HCT116 (cell line): ENCODE measurements around the gene ACSL4. TPM values are rescaled to one million over a fixed set of nuclear protein-coding genes. Genes with fewer than 3 reads are reported as not detected.

Experiments
- ATAC-seq: fragments of 200-7000 bp; cut with Tn5 transposase; 2 replicates; pipeline ENCODE4 v1.9.1; 2020; ENCODE audit warnings: mild to moderate bottlenecking, moderate library complexity
- BruUV-seq: library from RNA; stranded (reverse); fragments of 400-500 nt; replicated peaks from 2 replicates; lab custom pipeline; 2021; lab: Mats Ljungman, UMichigan
- CTCF ChIA-PET: fragments of 300-600 bp; sonication (Branson Sonifier 250); formaldehyde crosslinking; loops from one replicate; lab custom pipeline; 2021; ENCODE audit warnings: antibody characterized with exemption; lab: Charles Lee
- POLR2A ChIA-PET: fragments of 300-600, 350-600 bp; sonication (Branson Sonifier 250); formaldehyde crosslinking; loops from one replicate; lab custom pipeline; 2021; ENCODE audit warnings: antibody characterized with exemption; lab: Charles Lee
- RAD21 ChIA-PET, 2 experiments: fragments of 300-600 bp; sonication (Branson Sonifier 250); formaldehyde crosslinking; loops; one replicate each; lab custom pipeline; 2023; ENCODE audit warnings: low total read pairs in 2 of 2; ENCODE audit not compliant: uncharacterized antibody in 2 of 2, unreplicated experiment in 2 of 2, low non-redundant PET in 1 of 2; lab: Charles Lee
- DNase-seq: peaks from one replicate; pipeline ENCODE4 v3.0.0-alpha.2; 2010; ENCODE audit warnings: low read depth, low spot score
- H2AFZ ChIP-seq: fragments of 200-600 bp; shearing (Covaris generic), sonication (generic); 2 replicates; pipeline ENCODE4 v1.6.1; 2017; ENCODE audit warnings: low read depth, mixed run types, mixed read lengths, antibody characterized with exemption, low read length; ENCODE audit not compliant: poor library complexity, severe bottlenecking
- H3K27ac ChIP-seq: 2 replicates; pipeline ENCODE4 v1.5.1; 2012; ENCODE audit warnings: low read depth, low read length
- H3K27me3 ChIP-seq: fragments of 200-600 bp; sonication (generic); 2 replicates; pipeline ENCODE4 v1.6.1; 2016; ENCODE audit warnings: mixed run types, low read length, mixed read lengths; ENCODE audit not compliant: insufficient read depth
- H3K36me3 ChIP-seq, 2 experiments: fragments of 200-500 bp in 1 of 2; fragments of 200-600 bp in 1 of 2; sonication (Bioruptor generic) in 1 of 2; sonication (generic) in 1 of 2; 2 replicates each; pipeline versions ENCODE4 v1.5.1 to v1.6.1; 2014 to 2016; ENCODE audit warnings: low read length in 2 of 2, inconsistent platforms in 1 of 2, mixed read lengths in 1 of 2, mixed run types in 1 of 2; ENCODE audit not compliant: insufficient read depth in 2 of 2, control insufficient read depth in 1 of 2
- H3K4me1 ChIP-seq, 2 experiments: fragments of 200-600 bp in 1 of 2; sonication (generic) in 1 of 2; 2 replicates each; pipeline versions ENCODE4 v1.5.1 to v1.6.1; 2012 to 2017; ENCODE audit warnings: low read length in 2 of 2, inconsistent platforms in 1 of 2, mild to moderate bottlenecking in 1 of 2, mixed read lengths in 1 of 2, mixed run types in 1 of 2, moderate library complexity in 1 of 2; ENCODE audit not compliant: insufficient read depth in 2 of 2, control insufficient read depth in 1 of 2
- H3K4me2 ChIP-seq: fragments of 200-600 bp; sonication (generic); 2 replicates; pipeline ENCODE4 v1.6.1; 2017; ENCODE audit warnings: mixed run types, low read length, mixed read lengths
- H3K4me3 ChIP-seq, 2 experiments: fragments of 200-600 bp in 1 of 2; sonication (generic) in 1 of 2; replicated peaks in 1 of 2; 2 replicates each; pipeline ENCODE4 v1.5.1; 2011 to 2016; ENCODE audit warnings: low read length in 2 of 2, control low read depth in 1 of 2, low read depth in 1 of 2, mild to moderate bottlenecking in 1 of 2, mixed read lengths in 1 of 2, mixed run types in 1 of 2
- H3K79me2 ChIP-seq: fragments of 200-600 bp; sonication (generic); 2 replicates; pipeline ENCODE4 v1.6.1; 2017; ENCODE audit warnings: mild to moderate bottlenecking, mixed run types, low read length, moderate library complexity, mixed read lengths; ENCODE audit not compliant: insufficient read depth
- H3K9ac ChIP-seq: fragments of 200-600 bp; sonication (generic); 2 replicates; pipeline ENCODE4 v1.6.1; 2016; ENCODE audit warnings: low read length, mixed read lengths
- H3K9me2 ChIP-seq: fragments of 200-600 bp; sonication (generic), shearing (Covaris generic); 2 replicates; pipeline ENCODE4 v1.6.1; 2017; ENCODE audit warnings: mixed run types, mild to moderate bottlenecking, moderate library complexity; ENCODE audit not compliant: insufficient read depth
- H3K9me3 ChIP-seq, 2 experiments: fragments of 200-500 bp in 1 of 2; fragments of 200-600 bp in 1 of 2; sonication (Bioruptor generic) in 1 of 2; sonication (generic) in 1 of 2; 2 replicates each; pipeline ENCODE4 v1.6.1; 2014 to 2017; ENCODE audit warnings: low read length in 2 of 2, mixed read lengths in 2 of 2, inconsistent platforms in 1 of 2, low read depth in 1 of 2, mild to moderate bottlenecking in 1 of 2, mixed run types in 1 of 2, moderate library complexity in 1 of 2; ENCODE audit not compliant: control insufficient read depth in 1 of 2, insufficient read depth in 1 of 2
- H4K20me1 ChIP-seq: fragments of 200-600 bp; sonication (generic), shearing (Covaris generic); 2 replicates; pipeline ENCODE4 v1.6.1; 2017; ENCODE audit warnings: mixed run types, mild to moderate bottlenecking, moderate library complexity; ENCODE audit not compliant: insufficient read depth
- CBX3 ChIP-seq: IDR thresholded peaks from 2 replicates; pipeline ENCODE4 v1.6.1; 2012; ENCODE audit warnings: low read depth
- CEBPB ChIP-seq: IDR thresholded peaks from 2 replicates; pipeline ENCODE4 v1.6.1; 2012; ENCODE audit warnings: low read depth
- CTCF ChIP-seq, 3 experiments: fragments of 200-600 bp in 1 of 3; sonication (generic) in 1 of 3; IDR thresholded peaks in 2 of 3; conservative IDR thresholded peaks in 1 of 3; 2 replicates each; pipeline ENCODE4 v1.5.1; 2012 to 2017; ENCODE audit warnings: low read depth in 2 of 3, low read length in 2 of 3, antibody characterized with exemption in 1 of 3, borderline replicate concordance in 1 of 3, control low read depth in 1 of 3, mild to moderate bottlenecking in 1 of 3, mixed read lengths in 1 of 3, mixed run types in 1 of 3, moderate library complexity in 1 of 3; ENCODE audit not compliant: insufficient read depth in 1 of 3
- EGR1 ChIP-seq: IDR thresholded peaks from 2 replicates; pipeline ENCODE4 v1.6.1; 2012; ENCODE audit warnings: low read depth
- ELF1 ChIP-seq: IDR thresholded peaks from 2 replicates; pipeline ENCODE4 v1.6.1; 2012; ENCODE audit warnings: low read depth, borderline replicate concordance
- EZH2 ChIP-seq: fragments of 200-600 bp; sonication (generic); IDR thresholded peaks from 2 replicates; pipeline ENCODE4 v1.6.1; 2017; ENCODE audit warnings: antibody characterized with exemption, mixed run types
- FOSL1 ChIP-seq: IDR thresholded peaks from 2 replicates; pipeline ENCODE4 v1.6.1; 2012; ENCODE audit warnings: low read depth
- JUND ChIP-seq: IDR thresholded peaks from 2 replicates; pipeline ENCODE4 v1.6.1; 2012
- POLR2A ChIP-seq: IDR thresholded peaks from 2 replicates; pipeline ENCODE4 v1.7.0; 2011; ENCODE audit warnings: borderline replicate concordance; ENCODE audit not compliant: insufficient read depth, insufficient read length; ENCODE audit errors: extremely low read depth
- POLR2AphosphoS5 ChIP-seq: IDR thresholded peaks from 2 replicates; pipeline ENCODE4 v1.6.1; 2011; ENCODE audit warnings: mild to moderate bottlenecking, low read depth, low read length, moderate library complexity
- SIN3A ChIP-seq: IDR thresholded peaks from 2 replicates; pipeline ENCODE4 v1.6.1; 2012; ENCODE audit warnings: low read depth
- SRF ChIP-seq: IDR thresholded peaks from 2 replicates; pipeline ENCODE4 v1.6.1; 2012; ENCODE audit warnings: low read depth
- ZBTB33 ChIP-seq: IDR thresholded peaks from 2 replicates; pipeline ENCODE4 v1.6.1; 2011; ENCODE audit warnings: mild to moderate bottlenecking, low read length, moderate library complexity; ENCODE audit not compliant: insufficient replicate concordance; ENCODE audit errors: extremely low read depth
- ZNF274 ChIP-seq: fragments of 200-500 bp; sonication (Bioruptor generic); IDR thresholded peaks from 2 replicates; pipeline ENCODE4 v1.6.1; 2014; ENCODE audit warnings: mild to moderate bottlenecking, low read depth, low read length, inconsistent platforms
- intact Hi-C: fragments of 100-400 bp; cut with micrococcal nuclease; formaldehyde crosslinking; loops from 2 replicates; pipeline ENCODE4 v1.10.0; 2022
- total RNA-seq: library from RNA; stranded (reverse); gene quantifications from one replicate; pipeline ENCODE4 v1.2.1, GENCODE V29; 2021; ENCODE audit not compliant: unreplicated experiment
- TF ChIP-seq, protein P1 (sequence below): IDR thresholded peaks from 2 replicates; pipeline ENCODE4 v1.6.1; 2012

ACSL4 gene
- total RNA-seq, 1 experiment from 2014 or later, result 50.5 TPM

GRCh38 chrX:109732017-109732801 is 848 bp downstream of the ACSL4 start:
- Histone ChIP-seq H3K4me2 (peak overlapping the region; percentile 80), H4K20me1 (no peaks in the 10 kb centered on the region), H3K9ac (peak overlapping the region; percentile 81), H3K36me3 (0 out of 4 replicates have a peak, but pooled peaks cover 0 to 3% of the 10 kb centered on the region in 2 experiments), H3K9me2 (no peaks in the 10 kb centered on the region), H3K9me3 (no peaks in the 10 kb centered on the region), H2AFZ (no peak overlapping the region), H3K27me3 (no peaks in the 10 kb centered on the region), H3K79me2 (peaks cover 50% of the 10 kb centered on the region), H3K27ac (peak overlapping the region; percentile 72), H3K4me3 (peak overlapping the region; percentile 78 to 79), H3K4me1 (peaks cover 4 to 13% of the 10 kb centered on the region in 2 experiments; a peak in 3 of 4 replicates)
- ChIA-PET CTCF (no interaction called here), RAD21 (no interaction called here), POLR2A (interaction anchor here (1.6 kb wide), 1 partner anchor 12 kb away, joined by 6 read pairs; no protein-coding TSS in a partner anchor)
- TSS peak; percentile 53 for BruUV-seq
- ATAC-seq (peak; percentile 25), DNase-seq (no peak)
- TF ChIP-seq FOSL1 (0 out of 2 replicates have a peak, but pooled peaks have one; percentile 23), POLR2A (no peak)
- intact Hi-C loops, result no loop called here

DNA sequence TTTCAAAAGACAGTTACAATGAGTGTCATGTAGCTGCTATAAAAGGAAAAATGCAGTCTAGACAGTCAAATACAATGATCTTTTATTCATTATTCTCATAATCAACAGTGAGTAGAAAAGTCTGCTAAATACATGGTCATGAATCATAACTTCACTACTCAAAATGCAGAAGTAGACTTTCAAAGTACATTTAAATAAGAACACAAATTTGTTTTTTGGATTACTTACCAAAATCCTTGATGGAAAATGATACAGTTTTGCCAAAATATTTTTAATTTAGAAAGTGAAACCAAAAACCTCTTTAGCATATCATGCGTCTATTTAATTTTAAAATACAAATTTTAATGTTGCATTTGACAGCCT is 4.9 kb downstream of the ACSL4 start:
- POLR2A ChIA-PET, result no interaction called here
- no peak for TF ChIP-seq CBX3
- TF ChIP-seq, protein P1, sequence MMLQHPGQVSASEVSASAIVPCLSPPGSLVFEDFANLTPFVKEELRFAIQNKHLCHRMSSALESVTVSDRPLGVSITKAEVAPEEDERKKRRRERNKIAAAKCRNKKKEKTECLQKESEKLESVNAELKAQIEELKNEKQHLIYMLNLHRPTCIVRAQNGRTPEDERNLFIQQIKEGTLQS, result no peak
- no peak for TF ChIP-seq POLR2A
- TF ChIP-seq ZNF274, result no peak
- TF ChIP-seq EZH2, result no peak
- no peak for TF ChIP-seq SRF
- no peak for TF ChIP-seq SIN3A
- no peak for TF ChIP-seq ELF1
- no peak for TF ChIP-seq JUND
- TF ChIP-seq EGR1, result no peak
- no peak for TF ChIP-seq CTCF (IDR thresholded peaks at IDR 0.05 in 2 of 3, conservative IDR thresholded peaks at IDR 0.05 in 1 of 3; ENCODE audit: borderline replicate concordance in 1 of 3, insufficient read depth in 1 of 3, low read depth in 2 of 3, low read length in 2 of 3)
- TF ChIP-seq POLR2AphosphoS5, result no peak
- no peak for TF ChIP-seq ZBTB33
- no peak for TF ChIP-seq CEBPB

More for the DNA sequence above, 4.9 kb downstream of the ACSL4 start:
- Histone ChIP-seq H2AFZ (no peak overlapping the region), H3K9ac (no peak overlapping the region), H3K27ac (no peak overlapping the region), H3K4me1 (peaks cover 0 to 6% of the 10 kb centered on the region in 2 experiments; a peak in 2 of 4 replicates), H3K9me2 (no peaks in the 10 kb centered on the region), H3K4me3 (no peak overlapping the region), H3K4me2 (no peak overlapping the region), H3K36me3 (0 out of 4 replicates have a peak, but pooled peaks cover 0 to 3% of the 10 kb centered on the region in 2 experiments), H3K27me3 (no peaks in the 10 kb centered on the region), H3K79me2 (peaks cover 61% of the 10 kb centered on the region), H4K20me1 (no peaks in the 10 kb centered on the region), H3K9me3 (no peaks in the 10 kb centered on the region)
- intact Hi-C loops, result no loop called here
- ChIA-PET CTCF (no interaction called here), RAD21 (no interaction called here)
- no peak for ATAC-seq
- DNase-seq, result no peak
- BruUV-seq, result no TSS peak
